SK-N-SH (cell line): ENCODE data around the gene CBFA2T2.

Experiments
- FOXM1 ChIP-seq: IDR thresholded peaks from 2 replicates; pipeline ENCODE4 v1.4.0; 2012; ENCODE audit warnings: low read depth, mild to moderate bottlenecking
- JUND ChIP-seq: IDR thresholded peaks from 2 replicates; pipeline ENCODE4 v1.4.0; 2012
- MXI1 ChIP-seq: IDR thresholded peaks from 2 replicates; pipeline ENCODE4 v1.6.1; 2012; ENCODE audit warnings: mild to moderate bottlenecking, low read depth, low read length, improper control_type of control experiment
- POLR2AphosphoS5 ChIP-seq: IDR thresholded peaks from 2 replicates; pipeline ENCODE4 v1.6.1; 2012; ENCODE audit warnings: low read depth, low read length
- RAD21 ChIP-seq: IDR thresholded peaks from 2 replicates; pipeline ENCODE4 v1.6.1; 2012; ENCODE audit warnings: mild to moderate bottlenecking, low read length
- RCOR1 ChIP-seq: fragments of 150-350 bp; IDR thresholded peaks from 2 replicates; pipeline ENCODE4 v1.6.1; 2017; ENCODE audit warnings: antibody characterized with exemption, low read length
- SIN3A ChIP-seq: IDR thresholded peaks from 2 replicates; pipeline ENCODE4 v1.6.1; 2012; ENCODE audit warnings: low read depth, mild to moderate bottlenecking, low read length, moderate library complexity, borderline replicate concordance
- TAF1 ChIP-seq: IDR thresholded peaks from 2 replicates; pipeline ENCODE4 v1.6.1; 2012; ENCODE audit warnings: low read depth, mild to moderate bottlenecking, low read length, moderate library complexity, borderline replicate concordance
- YY1 ChIP-seq: IDR thresholded peaks from 2 replicates; pipeline ENCODE4 v1.4.0; 2012; ENCODE audit warnings: low read depth, mild to moderate bottlenecking
- TF ChIP-seq, protein P1 (sequence below): fragments of 200-600 bp; sonication (generic); IDR thresholded peaks from 2 replicates; pipeline ENCODE4 v1.6.1; 2017; ENCODE audit warnings: antibody characterized with exemption, mild to moderate bottlenecking, moderate library complexity
- TF ChIP-seq, protein P2 (sequence below): IDR thresholded peaks from 2 replicates; pipeline ENCODE4; 2012
- TF ChIP-seq, protein P3 (sequence below): IDR thresholded peaks from 2 replicates; pipeline ENCODE4 v1.6.1; 2012; ENCODE audit warnings: mild to moderate bottlenecking, low read depth, low read length, moderate library complexity
- TF ChIP-seq, protein P4 (sequence below): fragments of 150-350 bp; IDR thresholded peaks from 2 replicates; pipeline ENCODE4 v1.6.1; 2017; ENCODE audit warnings: antibody characterized with exemption, low read length, low read depth, borderline replicate concordance
- TF ChIP-seq, protein P5 (sequence below): IDR thresholded peaks from 2 replicates; pipeline ENCODE4 v1.4.0; 2012; ENCODE audit warnings: low read depth

DNA sequence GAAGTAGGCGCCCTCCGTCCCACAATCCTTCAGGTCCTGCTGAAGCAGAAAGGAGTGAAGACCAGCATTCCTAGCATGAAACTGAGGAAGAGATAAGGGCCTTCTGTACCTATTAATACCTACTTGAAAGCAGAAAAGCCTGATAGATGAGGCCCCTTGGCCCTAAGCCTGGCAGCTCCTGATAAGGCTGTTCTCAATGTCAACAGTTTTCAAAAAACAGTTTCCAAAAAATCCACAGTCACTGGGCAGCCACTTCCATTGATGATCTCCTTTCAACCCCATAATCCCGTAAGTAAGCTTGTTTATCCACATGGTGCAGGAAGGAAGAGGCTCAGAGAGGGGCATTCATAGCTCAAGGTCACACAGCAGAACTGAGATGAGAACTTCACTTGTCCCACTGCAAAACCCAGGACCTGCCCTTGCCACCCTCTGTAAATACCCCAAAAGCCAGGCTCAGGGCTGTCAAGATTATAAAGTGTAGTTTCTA is 199.1 kb downstream of the CBFA2T2 start:
- TF ChIP-seq, protein P1, sequence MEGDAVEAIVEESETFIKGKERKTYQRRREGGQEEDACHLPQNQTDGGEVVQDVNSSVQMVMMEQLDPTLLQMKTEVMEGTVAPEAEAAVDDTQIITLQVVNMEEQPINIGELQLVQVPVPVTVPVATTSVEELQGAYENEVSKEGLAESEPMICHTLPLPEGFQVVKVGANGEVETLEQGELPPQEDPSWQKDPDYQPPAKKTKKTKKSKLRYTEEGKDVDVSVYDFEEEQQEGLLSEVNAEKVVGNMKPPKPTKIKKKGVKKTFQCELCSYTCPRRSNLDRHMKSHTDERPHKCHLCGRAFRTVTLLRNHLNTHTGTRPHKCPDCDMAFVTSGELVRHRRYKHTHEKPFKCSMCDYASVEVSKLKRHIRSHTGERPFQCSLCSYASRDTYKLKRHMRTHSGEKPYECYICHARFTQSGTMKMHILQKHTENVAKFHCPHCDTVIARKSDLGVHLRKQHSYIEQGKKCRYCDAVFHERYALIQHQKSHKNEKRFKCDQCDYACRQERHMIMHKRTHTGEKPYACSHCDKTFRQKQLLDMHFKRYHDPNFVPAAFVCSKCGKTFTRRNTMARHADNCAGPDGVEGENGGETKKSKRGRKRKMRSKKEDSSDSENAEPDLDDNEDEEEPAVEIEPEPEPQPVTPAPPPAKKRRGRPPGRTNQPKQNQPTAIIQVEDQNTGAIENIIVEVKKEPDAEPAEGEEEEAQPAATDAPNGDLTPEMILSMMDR = no peak
- no peak for TF ChIP-seq SIN3A
- no peak for TF ChIP-seq JUND
- no peak for TF ChIP-seq POLR2AphosphoS5
- no peak for TF ChIP-seq RCOR1
- TF ChIP-seq, protein P2, sequence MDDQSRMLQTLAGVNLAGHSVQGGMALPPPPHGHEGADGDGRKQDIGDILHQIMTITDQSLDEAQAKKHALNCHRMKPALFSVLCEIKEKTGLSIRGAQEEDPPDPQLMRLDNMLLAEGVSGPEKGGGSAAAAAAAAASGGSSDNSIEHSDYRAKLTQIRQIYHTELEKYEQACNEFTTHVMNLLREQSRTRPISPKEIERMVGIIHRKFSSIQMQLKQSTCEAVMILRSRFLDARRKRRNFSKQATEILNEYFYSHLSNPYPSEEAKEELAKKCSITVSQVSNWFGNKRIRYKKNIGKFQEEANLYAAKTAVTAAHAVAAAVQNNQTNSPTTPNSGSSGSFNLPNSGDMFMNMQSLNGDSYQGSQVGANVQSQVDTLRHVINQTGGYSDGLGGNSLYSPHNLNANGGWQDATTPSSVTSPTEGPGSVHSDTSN = no peak
- TF ChIP-seq TAF1 = no peak
- TF ChIP-seq MXI1 = no peak
- TF ChIP-seq, protein P3, sequence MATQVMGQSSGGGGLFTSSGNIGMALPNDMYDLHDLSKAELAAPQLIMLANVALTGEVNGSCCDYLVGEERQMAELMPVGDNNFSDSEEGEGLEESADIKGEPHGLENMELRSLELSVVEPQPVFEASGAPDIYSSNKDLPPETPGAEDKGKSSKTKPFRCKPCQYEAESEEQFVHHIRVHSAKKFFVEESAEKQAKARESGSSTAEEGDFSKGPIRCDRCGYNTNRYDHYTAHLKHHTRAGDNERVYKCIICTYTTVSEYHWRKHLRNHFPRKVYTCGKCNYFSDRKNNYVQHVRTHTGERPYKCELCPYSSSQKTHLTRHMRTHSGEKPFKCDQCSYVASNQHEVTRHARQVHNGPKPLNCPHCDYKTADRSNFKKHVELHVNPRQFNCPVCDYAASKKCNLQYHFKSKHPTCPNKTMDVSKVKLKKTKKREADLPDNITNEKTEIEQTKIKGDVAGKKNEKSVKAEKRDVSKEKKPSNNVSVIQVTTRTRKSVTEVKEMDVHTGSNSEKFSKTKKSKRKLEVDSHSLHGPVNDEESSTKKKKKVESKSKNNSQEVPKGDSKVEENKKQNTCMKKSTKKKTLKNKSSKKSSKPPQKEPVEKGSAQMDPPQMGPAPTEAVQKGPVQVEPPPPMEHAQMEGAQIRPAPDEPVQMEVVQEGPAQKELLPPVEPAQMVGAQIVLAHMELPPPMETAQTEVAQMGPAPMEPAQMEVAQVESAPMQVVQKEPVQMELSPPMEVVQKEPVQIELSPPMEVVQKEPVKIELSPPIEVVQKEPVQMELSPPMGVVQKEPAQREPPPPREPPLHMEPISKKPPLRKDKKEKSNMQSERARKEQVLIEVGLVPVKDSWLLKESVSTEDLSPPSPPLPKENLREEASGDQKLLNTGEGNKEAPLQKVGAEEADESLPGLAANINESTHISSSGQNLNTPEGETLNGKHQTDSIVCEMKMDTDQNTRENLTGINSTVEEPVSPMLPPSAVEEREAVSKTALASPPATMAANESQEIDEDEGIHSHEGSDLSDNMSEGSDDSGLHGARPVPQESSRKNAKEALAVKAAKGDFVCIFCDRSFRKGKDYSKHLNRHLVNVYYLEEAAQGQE = no peak
- TF ChIP-seq RAD21 = no peak
- TF ChIP-seq YY1 = no peak
- TF ChIP-seq FOXM1 = no peak
- TF ChIP-seq, protein P4, sequence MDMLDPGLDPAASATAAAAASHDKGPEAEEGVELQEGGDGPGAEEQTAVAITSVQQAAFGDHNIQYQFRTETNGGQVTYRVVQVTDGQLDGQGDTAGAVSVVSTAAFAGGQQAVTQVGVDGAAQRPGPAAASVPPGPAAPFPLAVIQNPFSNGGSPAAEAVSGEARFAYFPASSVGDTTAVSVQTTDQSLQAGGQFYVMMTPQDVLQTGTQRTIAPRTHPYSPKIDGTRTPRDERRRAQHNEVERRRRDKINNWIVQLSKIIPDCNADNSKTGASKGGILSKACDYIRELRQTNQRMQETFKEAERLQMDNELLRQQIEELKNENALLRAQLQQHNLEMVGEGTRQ = no peak
- TF ChIP-seq, protein P5, sequence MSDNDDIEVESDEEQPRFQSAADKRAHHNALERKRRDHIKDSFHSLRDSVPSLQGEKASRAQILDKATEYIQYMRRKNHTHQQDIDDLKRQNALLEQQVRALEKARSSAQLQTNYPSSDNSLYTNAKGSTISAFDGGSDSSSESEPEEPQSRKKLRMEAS = no peak
